GM12872 (cell line): ENCODE results near the gene ZNF827.

ENCODE experiments used
- TF ChIP-seq, protein P1 (sequence below): IDR thresholded peaks from 3 replicates; pipeline ENCODE4 v1.5.1; 2011; ENCODE audit warnings: low read depth, mild to moderate bottlenecking, low read length, moderate library complexity; ENCODE audit not compliant: insufficient read depth

Gene ZNF827

GRCh38 chr4:145939441-145939750 is 773 bp upstream of the ZNF827 start:
- TF ChIP-seq, protein P1, sequence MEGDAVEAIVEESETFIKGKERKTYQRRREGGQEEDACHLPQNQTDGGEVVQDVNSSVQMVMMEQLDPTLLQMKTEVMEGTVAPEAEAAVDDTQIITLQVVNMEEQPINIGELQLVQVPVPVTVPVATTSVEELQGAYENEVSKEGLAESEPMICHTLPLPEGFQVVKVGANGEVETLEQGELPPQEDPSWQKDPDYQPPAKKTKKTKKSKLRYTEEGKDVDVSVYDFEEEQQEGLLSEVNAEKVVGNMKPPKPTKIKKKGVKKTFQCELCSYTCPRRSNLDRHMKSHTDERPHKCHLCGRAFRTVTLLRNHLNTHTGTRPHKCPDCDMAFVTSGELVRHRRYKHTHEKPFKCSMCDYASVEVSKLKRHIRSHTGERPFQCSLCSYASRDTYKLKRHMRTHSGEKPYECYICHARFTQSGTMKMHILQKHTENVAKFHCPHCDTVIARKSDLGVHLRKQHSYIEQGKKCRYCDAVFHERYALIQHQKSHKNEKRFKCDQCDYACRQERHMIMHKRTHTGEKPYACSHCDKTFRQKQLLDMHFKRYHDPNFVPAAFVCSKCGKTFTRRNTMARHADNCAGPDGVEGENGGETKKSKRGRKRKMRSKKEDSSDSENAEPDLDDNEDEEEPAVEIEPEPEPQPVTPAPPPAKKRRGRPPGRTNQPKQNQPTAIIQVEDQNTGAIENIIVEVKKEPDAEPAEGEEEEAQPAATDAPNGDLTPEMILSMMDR = no peak

DNA sequence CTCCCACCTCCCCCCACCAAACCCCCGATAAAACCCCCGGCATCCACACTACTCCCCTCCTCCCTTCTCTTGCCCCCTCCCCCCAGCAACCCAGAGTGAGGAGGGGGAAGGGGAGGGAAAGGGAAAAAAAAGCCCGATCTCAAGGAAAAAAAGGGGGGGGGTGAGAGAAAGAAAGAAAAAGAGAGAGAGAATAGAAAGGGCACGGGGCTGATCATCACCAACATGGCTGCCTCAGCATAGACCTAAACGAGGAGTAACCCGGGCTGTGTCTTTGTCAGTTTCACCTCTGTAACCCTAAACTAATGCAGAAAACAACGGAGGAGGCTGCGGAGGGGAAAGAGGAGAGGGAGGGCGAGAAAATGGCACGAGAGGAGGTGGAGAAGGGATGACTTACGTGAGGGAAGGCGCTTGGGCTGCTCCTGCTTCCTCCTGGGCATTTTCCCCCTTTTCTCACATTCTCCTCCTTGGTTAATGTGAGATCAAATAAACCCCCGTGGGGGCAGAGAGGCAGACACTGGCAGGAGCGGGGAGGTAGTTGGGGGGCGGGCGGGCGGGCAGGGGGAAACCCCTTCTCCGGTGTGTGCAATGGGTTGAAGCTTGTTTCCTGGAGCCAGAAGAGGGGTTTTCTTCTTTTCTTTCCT is 532 bp downstream of the ZNF827 start:
- TF ChIP-seq, protein P1 = no peak

DNA sequence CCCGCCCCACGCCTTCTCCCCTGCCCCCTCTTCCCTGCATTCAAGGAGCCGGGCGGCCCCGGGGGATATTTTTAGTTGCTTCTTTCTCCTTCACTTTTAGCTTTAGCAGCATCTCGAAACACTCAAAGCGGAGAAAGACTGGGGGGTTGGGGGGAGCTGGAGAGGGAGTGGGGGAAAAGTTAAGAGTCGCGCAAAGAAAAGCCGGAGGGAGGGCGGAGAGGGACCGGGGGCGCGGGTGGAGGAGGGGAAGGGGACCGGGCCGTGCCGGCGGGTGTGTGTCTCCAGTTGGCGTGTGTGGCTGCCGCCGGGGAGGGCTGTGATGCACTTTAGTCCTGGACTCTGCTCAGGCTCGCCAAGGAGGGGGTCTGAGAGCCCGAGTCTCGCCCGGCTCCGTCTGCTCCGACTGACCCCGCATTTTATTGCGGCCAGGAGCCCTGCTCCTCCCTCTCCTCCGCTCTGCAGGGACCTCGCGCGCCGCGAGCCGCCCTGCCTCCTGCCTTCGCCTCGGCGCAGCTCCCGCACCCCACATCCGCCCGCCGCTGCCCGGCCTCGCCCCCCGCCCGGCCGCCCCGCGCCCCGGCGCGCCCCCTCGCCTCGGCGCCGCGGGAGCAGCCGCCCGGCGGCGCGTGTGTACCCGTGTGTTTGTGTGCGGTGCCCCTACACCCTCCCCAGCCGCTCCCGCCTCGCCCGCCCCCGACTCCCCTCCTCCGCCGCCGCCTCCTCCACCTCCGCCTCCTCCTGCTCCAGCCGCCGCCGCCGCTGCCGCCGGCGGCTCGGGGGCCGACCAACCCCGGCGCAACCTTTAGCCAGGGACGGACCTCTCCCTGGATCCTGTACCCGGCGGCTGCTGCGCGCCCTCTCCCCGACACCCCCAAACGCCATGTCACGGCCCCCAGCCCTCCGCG is 1.4 kb downstream of the ZNF827 start:
- TF ChIP-seq, protein P1 = no peak

DNA sequence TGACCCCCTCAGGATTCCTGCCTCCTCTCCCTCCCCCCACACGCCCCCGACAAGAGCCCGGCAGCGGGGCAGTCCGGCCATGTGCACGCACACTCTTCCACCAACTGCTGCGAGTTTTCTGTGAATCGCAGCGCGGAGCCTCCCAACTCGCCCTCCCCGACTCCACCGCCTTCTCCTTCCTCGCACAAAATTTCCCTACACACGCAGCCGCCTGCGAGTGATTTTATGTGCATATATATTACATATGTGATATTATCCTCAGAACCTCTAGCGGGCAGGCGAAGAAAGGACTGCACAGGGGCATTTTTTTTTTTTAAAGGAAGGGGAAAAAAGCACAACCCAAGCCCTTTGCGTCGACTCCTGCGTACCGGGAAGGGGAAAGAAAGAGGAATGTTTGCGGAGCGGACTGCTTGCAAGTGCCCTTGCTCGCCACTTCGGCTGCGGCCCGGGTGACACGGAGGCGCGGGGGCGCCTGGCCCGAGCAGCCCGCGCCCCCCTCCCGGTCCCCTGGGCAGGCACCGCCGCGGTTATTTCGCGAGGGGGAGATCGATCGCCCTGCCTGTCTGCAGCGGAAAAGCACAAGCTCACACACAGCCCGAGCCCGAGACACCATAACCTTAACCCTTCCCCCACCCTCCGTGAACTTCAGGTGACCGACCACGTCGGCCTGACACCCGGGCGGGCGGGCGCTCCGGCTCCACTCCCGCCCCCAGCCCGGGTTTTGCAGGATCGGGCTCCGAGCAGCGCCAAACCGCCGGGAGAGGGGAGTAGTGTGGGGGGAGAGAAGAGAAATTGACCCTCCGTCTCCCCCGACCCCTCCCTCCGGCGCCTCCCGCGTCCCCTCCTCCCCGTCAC is 2.3 kb downstream of the ZNF827 start:
- TF ChIP-seq, protein P1 = peak; percentile 3; the same call in 2 of the 3 replicates

GRCh38 chr4:145935253-145936141 is 3.1 kb downstream of the ZNF827 start:
- TF ChIP-seq, protein P1 = no peak

DNA sequence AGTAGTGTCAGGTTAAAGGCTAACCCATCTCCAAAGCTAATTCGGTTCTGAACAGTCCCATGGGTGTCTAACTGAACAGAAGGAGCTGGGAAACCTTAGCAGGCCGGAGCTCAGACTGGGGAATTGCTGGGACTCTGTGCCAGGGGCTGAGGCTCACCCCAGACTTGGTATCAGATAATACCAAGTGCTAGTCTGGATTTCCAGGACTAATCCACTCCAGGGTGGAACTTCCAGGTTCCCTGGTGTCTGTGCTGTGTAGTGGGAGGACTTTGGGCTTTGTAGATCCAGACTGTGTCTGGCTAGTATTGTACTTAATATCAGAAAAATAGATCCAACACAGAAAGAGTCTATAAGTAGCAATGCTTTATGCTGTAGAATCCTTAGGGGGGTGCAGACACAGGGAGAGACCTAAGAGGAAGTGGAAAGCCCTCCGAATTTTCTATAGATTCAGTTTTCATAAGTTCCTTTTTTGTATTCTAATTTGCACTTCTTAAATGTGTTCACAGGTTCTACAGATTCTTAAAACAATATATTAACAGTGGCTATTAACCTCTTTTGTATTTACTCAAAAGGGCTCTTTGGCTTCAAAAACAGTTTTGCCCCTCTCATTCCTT is 4.1 kb downstream of the ZNF827 start:
- TF ChIP-seq, protein P1 = no peak
